Stimulated activated CD4-positive, alpha-beta T cell treated with anti-CD3 and anti-CD28 coated beads, Interleukin-4, amount 100 ng/mL, for 24 hours (primary cell): ENCODE results near the gene TMEM201.
"Not testable (repeated sequence)": the region's sequence is repeated elsewhere in the genome, so short reads cannot be mapped to it uniquely, and the experiment has no call there.

Experiments used
- DNase-seq: peaks from one replicate; pipeline ENCODE4 v3.0.0-alpha.2; 2020

TMEM201 gene, protein sequence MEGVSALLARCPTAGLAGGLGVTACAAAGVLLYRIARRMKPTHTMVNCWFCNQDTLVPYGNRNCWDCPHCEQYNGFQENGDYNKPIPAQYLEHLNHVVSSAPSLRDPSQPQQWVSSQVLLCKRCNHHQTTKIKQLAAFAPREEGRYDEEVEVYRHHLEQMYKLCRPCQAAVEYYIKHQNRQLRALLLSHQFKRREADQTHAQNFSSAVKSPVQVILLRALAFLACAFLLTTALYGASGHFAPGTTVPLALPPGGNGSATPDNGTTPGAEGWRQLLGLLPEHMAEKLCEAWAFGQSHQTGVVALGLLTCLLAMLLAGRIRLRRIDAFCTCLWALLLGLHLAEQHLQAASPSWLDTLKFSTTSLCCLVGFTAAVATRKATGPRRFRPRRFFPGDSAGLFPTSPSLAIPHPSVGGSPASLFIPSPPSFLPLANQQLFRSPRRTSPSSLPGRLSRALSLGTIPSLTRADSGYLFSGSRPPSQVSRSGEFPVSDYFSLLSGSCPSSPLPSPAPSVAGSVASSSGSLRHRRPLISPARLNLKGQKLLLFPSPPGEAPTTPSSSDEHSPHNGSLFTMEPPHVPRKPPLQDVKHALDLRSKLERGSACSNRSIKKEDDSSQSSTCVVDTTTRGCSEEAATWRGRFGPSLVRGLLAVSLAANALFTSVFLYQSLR

DNA sequence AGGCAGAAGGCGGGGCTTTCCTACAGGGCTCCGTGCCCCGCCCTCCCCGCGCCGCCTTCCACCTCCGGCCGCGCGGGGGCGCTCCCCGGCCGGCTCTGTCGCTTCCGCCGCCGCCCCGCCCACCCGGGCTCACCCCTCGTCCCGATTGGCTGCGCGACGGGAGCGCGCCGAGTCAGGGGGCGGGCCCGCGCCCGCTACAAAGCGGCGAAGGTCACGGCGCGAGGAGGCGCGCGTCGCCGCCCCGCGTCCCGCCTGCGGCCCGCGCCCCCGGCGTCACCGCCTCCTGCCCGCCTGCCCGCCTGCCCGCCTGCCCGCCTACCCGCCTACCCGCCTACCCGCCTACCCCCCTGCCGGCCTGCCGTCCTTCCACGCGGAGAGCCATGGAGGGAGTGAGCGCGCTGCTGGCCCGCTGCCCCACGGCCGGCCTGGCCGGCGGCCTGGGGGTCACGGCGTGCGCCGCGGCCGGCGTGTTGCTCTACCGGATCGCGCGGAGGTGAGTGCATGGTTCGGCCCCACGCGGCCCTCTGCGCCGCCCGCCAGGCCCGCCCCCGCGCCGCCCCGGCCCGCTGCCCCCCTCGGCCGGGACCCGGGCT is at the start of gene TMEM201:
Gene TMEM201 (plus strand): TSS at position 361 of the 593 bp plus-strand sequence. CDS start 20 bp downstream, at position 381.
- peak; percentile 93 for DNase-seq

DNA sequence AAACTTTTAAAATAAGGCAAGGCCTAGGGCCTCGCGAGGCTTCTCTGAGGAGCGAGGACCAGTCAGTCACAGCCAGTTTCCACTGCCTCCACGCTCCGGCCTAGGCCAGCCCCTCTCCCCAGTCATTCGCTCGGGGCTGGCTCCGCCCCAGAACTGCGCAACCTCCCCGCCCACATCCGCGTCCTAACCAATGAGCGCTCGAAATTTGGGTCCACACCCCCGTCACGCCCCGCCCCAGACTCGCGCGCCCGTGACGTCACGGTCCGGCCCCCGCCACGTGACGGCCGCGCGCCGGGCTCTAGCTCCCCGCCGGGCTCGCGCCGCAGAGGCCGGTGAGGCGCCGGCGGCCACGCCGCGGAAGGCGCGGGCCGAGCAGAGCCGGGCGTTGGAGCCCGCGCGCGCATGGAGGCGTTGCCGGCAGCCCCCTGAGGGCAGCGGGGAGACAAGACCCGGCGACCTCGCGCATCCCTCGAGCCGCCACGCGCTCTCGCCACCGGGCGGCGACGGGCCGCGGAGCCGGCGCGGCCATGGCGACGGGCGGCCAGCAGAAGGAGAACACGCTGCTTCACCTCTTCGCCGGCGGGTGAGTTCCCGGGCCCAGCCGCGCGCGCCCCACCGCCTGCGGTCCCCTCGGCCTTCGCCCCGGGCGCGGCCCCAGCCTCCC is 49.4 kb upstream of the TMEM201 start, which contains the start of gene SLC25A33:
Gene SLC25A33 (plus strand): TSS at position 301 of the 664 bp plus-strand sequence. CDS start 227 bp downstream, at position 528.
- DNase-seq: peak; percentile 98

DNA sequence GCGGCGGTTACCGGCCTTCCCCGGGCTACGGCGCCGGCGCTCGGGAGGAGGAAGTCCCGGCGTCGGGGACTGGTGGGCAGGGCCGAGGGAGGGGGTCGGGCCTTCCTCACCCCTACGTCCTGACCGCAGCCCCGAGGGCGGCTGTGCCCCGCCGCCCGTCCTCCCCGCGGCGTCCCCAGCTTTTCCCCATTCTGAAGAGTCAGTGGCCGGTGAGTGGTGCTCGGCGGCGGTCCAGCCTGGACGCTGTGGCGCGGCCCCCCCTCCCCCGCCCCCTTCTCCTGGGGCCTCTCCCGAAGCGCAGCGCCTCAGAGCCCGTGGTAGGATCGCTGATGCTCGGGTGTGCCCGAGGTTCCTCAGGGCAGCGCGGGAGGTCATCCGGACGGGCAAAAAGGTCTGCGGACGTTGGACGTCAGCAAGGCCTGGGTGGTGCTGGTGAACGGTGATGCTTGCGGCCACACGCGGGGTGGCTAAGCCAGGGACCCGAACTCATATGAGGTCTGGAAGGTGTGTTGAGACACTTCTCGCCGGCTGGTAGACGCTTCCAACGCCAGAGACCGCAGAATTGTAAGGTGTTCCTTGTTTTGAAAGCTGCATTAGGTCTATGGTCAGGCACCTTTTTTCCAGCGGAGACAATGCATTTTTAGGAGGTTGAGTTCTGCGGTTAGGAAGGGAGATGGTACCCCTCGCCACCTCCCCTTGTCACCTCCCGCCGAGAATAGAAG is 48.7 kb upstream of the TMEM201 start:
- DNase-seq: peak; percentile 47

DNA sequence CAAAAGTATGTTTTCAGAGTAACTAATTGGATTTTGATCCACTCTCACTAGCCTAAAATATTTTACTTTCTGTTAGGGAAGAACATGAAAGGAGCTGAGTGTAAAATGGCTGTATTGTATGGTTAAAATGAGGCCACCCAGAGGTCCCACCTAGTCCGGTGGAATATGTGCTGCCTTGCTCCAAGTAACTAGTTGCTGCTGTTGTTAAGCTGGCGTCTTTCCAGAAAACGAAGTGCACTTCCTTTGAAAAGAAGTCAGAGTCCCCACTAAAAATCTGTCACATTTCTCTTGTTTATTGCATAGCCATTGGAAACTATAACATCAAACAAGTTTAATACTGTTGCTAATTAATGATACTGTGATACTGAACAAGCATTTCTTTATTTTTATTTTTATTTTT is 46.3 kb upstream of the TMEM201 start:
- no peak for DNase-seq

DNA sequence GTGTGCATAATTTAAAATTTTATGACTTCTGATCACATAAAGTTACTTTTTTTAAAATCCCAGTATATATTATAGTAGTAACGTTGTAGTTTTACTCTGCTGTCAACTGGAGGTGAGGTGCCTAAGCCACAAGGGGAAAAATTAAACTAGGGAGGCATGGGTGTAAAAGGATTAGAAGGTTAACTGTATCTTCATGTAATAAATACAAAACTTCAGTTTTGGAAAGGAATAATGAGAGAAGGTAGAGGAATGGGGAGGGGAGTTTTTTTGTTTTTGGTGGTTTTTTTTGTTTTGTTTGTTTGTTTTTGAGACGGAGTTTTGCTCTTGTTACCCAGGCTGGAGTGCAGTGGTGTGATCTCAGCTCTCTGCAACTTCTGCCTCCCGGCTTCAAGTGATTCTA is 43.8 kb upstream of the TMEM201 start:
- DNase-seq: no peak

DNA sequence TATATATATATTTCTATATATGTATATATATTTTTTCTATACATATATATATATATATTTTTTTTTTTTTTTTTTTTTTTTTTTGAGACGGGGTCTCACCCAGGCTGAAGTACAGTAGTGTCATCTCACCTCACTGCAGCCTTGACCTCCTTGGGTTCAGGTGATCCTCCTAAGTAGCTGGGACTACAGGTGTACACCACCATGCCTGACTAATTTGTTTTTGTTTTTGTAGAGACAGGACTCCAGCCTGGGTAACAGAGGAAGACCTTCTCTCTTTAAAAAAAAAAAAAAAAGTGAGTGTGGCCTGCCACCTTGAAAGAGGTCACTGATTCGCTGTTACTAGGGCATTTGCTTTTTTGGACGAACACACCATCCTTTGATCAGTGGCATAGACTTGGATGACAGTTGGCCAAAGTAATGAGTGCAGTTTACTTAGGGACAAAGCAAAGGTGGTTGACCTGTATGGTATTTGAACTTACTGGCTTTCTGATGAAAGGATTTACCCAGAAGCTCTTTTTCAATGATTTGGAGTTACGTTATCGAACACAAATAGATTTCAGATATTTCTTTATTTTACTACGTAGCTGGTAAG is 38.7 kb upstream of the TMEM201 start:
- DNase-seq: no peak

DNA sequence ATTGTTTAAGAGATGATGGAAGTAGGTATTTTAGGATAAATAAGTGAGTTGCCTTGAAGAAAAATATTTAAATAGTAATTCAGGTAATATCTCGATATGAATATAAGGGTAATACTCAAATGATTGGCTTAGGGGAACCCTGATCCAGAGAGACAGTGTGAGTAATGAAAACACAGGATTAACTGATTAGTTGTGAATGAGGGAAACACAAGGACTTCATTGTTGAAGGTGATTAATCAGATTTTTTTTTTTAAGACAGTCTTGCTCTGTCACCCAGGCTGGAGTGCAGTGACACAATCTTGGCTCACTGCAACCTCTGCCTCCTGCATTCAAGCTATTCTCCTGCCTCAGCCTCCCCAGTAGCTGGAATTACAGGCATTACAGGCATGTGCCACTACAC is 36.7 kb upstream of the TMEM201 start:
- DNase-seq: no peak

DNA sequence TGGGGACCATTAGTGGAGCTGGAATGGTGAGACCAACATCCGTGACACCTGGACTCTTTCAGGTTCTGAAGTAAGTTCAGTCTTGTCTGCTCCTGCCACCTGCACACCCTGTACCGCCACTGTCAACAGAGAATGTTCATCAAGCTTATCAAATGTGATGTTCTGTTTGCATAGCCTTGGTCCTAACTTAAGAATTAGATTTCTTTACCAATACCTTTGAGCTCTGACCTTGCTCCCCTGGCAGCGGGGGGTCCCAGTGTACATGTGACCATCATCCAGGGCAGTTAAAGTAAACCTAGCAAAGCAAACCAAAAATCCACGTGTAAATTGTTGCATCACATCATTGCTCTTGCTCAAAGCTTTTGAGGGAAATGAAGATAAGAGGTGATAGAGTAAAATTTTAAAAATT is 35.0 kb upstream of the TMEM201 start:
- DNase-seq: no peak

DNA sequence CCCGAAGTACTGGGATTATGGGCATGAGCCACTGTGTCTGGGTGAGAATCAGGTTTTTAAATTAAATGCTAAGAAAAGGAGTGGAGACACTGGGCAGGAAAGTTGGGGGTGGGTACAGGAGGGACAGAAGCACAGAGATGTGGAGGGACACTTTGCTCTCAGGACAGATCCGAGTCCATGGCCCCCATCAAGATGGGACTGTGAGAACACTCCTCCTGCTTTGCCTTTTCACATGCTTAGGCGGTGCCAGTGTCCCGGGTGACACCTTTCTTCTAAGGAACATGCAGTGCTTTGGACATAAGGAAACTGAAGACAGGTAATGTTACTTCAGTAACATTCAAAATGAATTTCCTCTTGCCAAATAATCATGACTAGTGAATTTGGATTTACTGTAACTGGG is 32.8 kb upstream of the TMEM201 start:
- DNase-seq: no peak

DNA sequence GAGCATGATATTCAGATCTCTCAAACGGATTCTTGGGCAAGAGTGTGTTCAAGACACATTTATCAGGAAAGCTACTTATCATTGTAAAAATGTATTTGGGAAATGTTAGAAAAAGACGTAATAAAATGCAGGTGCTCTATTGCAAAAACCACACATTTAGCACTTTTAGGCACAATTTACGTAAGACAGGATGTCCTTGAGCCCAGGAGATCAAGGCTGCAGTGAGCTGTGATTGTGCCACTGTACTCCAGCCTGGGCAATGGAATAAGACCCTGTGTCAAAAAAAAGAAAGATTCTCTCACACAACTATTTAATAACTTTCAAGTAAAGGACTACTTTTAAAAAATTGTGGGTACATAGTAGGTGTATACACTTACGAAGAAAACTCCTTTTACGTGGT is 31.1 kb upstream of the TMEM201 start:
- DNase-seq: no peak

DNA sequence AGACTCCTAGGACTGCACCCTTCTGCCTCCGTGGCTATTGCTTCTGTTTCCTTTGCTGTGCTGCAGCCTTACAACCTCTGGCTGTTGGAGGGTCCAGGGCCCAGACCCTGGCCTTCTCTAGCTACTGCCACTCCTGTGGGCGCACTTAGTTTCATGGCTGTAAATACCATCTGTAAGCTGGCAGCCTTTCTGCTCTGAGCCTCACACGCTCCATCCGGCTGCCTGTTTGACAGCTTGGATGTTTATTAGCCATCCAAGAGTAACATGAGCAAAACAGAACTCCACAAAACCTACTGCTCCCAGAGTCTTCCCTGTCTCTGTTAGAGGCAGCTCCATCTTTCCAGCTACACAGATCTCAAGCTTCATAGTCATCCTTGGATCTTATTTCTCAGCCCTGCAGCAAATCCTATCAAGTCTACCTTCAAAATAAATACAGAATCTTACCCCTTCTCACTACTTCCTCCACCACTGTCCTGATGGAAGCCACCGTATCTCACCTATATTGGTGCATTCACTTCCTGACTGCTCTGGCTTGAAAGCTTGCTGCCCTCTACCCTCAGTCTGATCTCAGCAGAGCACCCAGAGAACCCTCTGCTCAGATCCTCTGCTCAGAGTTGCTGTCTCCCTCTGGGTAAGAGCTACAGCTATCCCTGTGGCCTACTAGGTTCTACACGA is 30.3 kb upstream of the TMEM201 start:
- DNase-seq: no peak

DNA sequence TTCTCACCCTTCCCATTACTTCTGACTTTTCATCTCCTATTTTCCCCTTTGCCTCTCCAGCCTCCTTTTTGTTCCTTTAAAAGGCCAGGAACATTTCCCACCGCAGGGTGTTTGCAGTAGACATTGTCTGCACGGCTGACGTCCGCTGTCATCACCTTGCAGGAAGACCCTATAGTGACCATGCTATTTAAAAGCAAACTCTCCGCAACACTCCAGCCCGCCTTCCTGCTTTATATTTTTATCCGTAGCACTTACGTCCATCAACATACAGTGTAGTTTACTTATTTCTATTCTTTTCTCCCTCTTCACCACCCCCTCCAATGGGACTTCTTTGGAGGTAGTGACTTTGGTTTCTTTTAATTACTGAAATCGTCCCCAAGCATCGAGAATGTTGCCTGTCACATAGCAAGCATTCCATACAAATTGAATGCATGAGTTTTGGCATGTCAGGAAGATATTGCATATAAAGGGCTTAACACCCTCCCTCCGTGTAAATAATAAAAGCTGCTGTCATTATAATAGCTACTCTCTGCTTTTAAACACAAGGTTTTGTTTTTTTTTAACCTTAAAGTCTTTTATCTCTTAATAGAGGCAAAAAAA is 29.7 kb upstream of the TMEM201 start:
- DNase-seq: no peak

DNA sequence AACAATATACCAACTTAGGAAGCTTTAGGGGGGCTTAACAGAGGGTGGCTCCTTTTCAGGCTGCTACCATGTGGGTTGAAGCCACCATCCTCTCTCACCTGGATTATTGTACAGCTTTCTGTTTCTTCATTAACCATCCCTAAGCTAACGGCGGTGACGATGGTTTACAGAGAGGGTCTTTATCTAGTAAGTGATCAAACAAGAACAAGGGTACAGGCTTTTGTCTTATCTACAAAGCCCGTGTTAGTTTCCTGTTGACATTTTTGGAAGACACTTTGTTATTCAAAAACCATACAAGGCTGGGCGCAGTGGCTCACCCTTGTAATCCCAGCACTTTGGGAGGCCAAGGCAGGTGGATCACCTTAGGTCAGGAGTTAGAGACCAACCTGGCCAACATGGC is 29.0 kb upstream of the TMEM201 start:
- no peak for DNase-seq

DNA sequence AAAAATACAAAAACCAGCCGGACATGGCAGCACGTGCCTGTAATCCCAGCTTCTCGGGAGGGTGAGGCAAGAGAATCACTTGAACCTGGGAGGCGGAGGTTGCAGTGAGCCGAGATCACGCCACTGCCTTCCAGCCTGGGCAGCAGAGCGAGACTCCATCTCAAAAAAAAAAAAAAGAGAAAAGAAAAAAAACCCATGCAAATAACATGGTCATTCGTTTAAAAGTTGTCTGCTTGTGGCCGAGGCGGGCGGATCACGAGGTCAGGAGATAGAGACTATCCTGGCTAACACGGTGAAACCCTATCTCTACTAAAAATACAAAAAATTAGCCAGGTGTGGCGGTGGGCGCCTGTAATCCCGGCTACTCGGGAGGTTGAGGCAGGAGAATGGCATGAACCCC is 28.6 kb upstream of the TMEM201 start:
- DNase-seq: not testable (repeated sequence)

DNA sequence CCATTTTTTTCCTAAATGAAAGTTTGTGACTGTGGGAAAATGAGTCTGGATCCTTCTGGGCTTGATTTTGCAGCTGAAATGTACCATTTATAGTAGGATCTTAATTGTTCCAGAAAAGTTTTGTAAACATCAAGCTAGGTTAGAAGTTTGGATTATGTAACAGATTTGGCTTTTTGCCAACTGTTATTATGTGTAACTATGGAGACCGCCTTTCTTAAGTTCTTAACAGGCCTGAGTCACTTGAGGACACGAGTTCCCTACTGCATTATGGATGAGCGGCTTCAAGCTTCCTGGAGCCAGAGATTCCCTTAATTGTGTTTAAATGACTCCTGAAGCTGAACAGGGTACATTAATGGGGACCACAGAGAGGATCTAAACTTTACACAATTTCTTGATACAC is 27.3 kb upstream of the TMEM201 start:
- DNase-seq: no peak

DNA sequence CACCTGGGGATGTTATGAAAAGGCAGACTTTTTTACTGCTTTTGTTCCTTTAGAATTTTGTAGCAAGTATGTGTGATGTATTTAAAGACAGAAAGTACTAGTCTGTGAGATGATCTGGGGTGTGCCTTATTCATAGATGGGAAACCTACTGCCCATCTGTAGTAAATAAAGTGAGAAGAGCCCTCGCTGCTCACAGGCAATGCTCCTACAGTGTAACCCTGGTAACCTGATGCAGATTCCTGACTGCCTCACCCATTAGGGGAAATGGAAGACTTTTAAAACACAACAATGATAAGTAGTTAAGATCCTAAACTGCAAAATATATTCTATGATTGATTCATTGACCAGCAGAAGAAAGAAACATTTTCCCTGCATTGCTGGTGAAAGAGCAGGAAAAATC is 19.4 kb upstream of the TMEM201 start:
- DNase-seq: no peak

DNA sequence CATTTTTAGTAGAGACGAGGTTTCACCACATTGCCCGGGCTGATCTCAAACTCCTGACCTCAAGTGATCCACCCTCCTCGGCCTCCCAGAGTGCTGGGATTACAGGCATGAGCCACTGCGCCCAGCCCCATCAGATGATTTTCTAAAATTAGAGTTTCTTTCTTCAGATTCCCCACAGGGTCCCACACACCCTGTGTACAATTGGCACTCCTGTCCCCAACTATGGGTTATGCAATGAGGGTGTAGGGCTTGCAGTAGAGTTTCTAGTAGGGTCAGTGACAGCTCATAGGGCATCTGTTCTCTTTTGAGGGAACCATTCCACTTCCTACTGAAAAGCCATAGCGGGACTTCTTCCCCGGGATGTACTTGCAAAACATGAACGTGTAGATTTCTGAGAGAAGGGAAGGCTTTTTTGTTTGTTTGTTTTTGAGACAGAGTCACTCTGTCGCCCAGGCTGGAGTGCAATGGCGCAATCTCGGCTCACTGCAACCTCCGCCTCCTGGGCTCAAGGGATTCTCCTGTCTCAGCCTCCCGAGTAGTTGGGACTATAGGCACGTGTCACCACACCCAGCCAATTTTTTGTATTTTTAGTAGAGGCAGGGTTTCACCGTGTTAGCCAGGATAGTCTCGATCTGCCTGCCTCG is 17.7 kb upstream of the TMEM201 start:
- DNase-seq: not testable (repeated sequence)

DNA sequence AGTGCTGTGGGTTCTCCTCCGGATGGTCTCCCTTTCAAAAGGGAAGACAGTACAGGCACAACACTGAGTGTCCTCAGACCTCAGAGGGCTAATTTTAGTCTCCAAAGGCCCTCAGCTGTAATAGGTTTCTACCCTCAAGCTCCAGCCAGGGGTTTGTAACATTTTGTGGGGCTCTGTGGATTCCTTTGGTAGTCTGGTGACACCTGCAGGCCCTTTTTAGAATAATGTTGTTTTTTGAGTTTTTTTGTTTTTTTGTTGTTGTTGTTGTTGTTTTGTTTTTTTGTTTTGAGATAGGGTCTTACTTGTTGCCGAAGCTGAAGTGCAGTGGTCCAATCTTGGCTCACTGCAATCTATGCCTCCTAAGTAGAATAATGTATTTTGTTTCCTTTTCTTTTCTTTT is 15.0 kb upstream of the TMEM201 start:
- DNase-seq: no peak

DNA sequence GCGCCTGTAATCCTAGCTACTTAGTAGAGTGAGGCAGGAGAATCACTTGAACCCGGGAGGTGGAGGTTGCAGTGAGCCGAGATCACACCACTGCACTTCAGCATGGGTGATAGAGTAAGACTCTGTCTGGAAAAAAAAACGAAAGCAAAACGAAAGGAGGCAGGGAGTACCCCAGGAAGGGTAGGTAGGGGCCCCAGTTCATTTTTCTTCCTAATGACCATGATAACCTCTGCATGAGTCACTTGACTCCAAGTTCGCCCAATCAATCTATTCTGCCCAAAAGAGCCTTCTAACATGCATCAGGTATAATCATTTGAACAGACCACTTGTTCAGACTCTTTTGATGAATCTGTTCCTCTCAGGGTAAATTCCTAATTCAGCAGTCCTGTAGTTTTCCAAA is 13.2 kb upstream of the TMEM201 start:
- DNase-seq: no peak

DNA sequence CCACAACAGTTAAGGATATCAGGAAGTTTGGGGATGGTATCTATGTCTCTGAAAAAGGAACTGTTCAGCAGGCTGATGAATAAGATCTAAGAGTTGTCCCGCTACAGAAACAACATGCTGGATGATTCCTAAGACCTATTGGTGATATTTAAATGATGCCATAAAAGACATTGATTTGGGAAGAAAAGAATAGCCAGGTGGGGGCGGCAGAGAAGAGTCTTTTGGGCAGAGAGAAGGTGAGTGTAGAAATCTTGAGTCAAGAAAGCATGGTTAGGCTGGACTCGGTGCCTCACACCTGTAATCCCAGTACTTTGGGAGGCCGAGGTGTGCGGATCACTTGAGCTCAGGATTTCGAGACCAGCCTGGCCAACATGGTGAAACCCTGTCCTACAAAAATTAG is 11.8 kb upstream of the TMEM201 start:
- no peak for DNase-seq

DNA sequence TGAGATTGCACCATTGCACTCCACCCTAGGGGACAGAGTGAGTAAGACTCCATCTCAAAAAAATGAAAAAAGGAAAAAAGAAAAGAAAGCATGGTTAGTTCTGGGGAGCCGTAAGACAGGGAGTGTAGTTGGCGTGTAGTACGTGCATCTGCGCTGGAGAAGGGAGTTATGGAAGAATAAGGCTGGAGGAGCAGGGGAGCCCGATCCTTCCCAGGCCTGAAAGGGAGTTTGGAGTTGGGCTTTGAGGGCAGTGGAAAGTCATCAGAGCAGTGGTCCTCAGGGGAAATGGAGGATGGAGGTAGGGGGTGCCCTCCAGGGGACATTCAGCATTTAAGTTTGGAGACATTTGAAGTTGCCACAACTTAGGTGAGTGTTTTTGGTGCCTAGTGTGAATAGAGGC is 11.3 kb upstream of the TMEM201 start:
- DNase-seq: no peak
